ENCODE data around the gene CHRNA3.

CHRNA3 gene

GRCh38 chr15:78598348-78598747 is 22.4 kb downstream of the CHRNA3 start:
- Histone ChIP-seq H3K36me3 (ENCODE audit: insufficient read depth, low read length) (no peaks in the 10 kb centered on the region), H3K27ac (ENCODE audit: low read length) (no peak overlapping the region), H3K9ac (ENCODE audit: low read depth, low read length) (no peak overlapping the region), H3K9me3 (ENCODE audit: insufficient read depth, low read length, severe bottlenecking) (no peaks in the 10 kb centered on the region), H2AFZ (ENCODE audit: low read depth, low read length) (no peak overlapping the region), H3K4me1 (ENCODE audit: insufficient read depth, low read length) (no peaks in the 10 kb centered on the region), H3K4me3 (ENCODE audit: low read depth in 1 of 2, low read length in 2 of 2) (no peak overlapping the region), H3K27me3 (ENCODE audit: insufficient read depth, low read length, poor library complexity) (no peaks in the 10 kb centered on the region), H4K20me1 (ENCODE audit: insufficient read depth, low read length) (no peaks in the 10 kb centered on the region), H3K4me2 (ENCODE audit: insufficient read depth, low read length) (no peak overlapping the region), H3K79me2 (ENCODE audit: insufficient read depth, low read length) (no peaks in the 10 kb centered on the region)
- no peak for ATAC-seq (ENCODE audit: insufficient read depth, low read depth)
- no peak for TF ChIP-seq CTCF (IDR thresholded peaks at IDR 0.05; ENCODE audit: borderline replicate concordance, extremely low read depth, low read length, poor library complexity, severe bottlenecking)
- TF ChIP-seq EZH2 (IDR thresholded peaks at IDR 0.05; ENCODE audit: borderline replicate concordance, low read depth, low read length, severe bottlenecking), result no peak
- DNase-seq, result no peak

DNA sequence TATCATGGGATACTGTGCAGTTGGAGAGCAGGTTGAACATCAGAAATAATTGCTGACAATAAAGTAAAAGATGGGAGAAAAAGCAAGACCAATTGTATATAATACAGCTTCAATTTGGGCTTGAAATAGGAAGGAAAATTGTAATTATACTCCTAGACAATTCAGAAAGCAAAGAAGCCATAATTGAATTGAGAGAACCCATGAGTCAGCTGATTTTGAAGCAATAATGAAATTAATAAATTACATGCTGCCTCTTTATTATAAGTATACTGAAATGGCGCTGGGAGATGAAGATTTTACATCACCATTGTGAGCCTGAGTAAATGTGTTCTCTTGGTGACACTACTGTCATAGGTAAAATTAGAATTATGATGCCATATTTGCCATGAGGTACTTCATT is 23.2 kb downstream of the CHRNA3 start:
- Histone ChIP-seq H3K4me3 (ENCODE audit: low read depth in 1 of 2, low read length in 2 of 2) (no peak overlapping the region), H3K79me2 (ENCODE audit: insufficient read depth, low read length) (no peaks in the 10 kb centered on the region), H4K20me1 (ENCODE audit: insufficient read depth, low read length) (no peaks in the 10 kb centered on the region), H3K27me3 (ENCODE audit: insufficient read depth, low read length, poor library complexity) (no peaks in the 10 kb centered on the region), H3K4me1 (ENCODE audit: insufficient read depth, low read length) (no peaks in the 10 kb centered on the region), H2AFZ (ENCODE audit: low read depth, low read length) (no peak overlapping the region), H3K36me3 (ENCODE audit: insufficient read depth, low read length) (no peaks in the 10 kb centered on the region), H3K9me3 (ENCODE audit: insufficient read depth, low read length, severe bottlenecking) (no peaks in the 10 kb centered on the region), H3K9ac (ENCODE audit: low read depth, low read length) (no peak overlapping the region), H3K4me2 (ENCODE audit: insufficient read depth, low read length) (no peak overlapping the region), H3K27ac (ENCODE audit: low read length) (no peak overlapping the region)
- TF ChIP-seq CTCF (IDR thresholded peaks at IDR 0.05; ENCODE audit: borderline replicate concordance, extremely low read depth, low read length, poor library complexity, severe bottlenecking), result no peak
- no peak for TF ChIP-seq EZH2 (IDR thresholded peaks at IDR 0.05; ENCODE audit: borderline replicate concordance, low read depth, low read length, severe bottlenecking)
- no peak for DNase-seq
- ATAC-seq (ENCODE audit: insufficient read depth, low read depth), result no peak

- no peaks in the 10 kb centered on the region for H3K79me2 ChIP-seq (ENCODE audit: insufficient read depth, low read length)
- no peaks in the 10 kb centered on the region for H4K20me1 ChIP-seq (ENCODE audit: insufficient read depth, low read length)
- H2AFZ ChIP-seq (ENCODE audit: low read depth, low read length), result no peak overlapping the region
- H3K36me3 ChIP-seq (ENCODE audit: insufficient read depth, low read length), result no peaks in the 10 kb centered on the region
- H3K4me3 ChIP-seq (ENCODE audit: low read depth in 1 of 2, low read length in 2 of 2), result no peak overlapping the region
- no peaks in the 10 kb centered on the region for H3K9me3 ChIP-seq (ENCODE audit: insufficient read depth, low read length, severe bottlenecking)
- no peaks in the 10 kb centered on the region for H3K4me1 ChIP-seq (ENCODE audit: insufficient read depth, low read length)
- H3K27me3 ChIP-seq (ENCODE audit: insufficient read depth, low read length, poor library complexity), result no peaks in the 10 kb centered on the region
- ATAC-seq (ENCODE audit: insufficient read depth, low read depth), result no peak
- no peak overlapping the region for H3K4me2 ChIP-seq (ENCODE audit: insufficient read depth, low read length)
- no peak for TF ChIP-seq EZH2 (IDR thresholded peaks at IDR 0.05; ENCODE audit: borderline replicate concordance, low read depth, low read length, severe bottlenecking)
- no peak overlapping the region for H3K27ac ChIP-seq (ENCODE audit: low read length)
- DNase-seq, result no peak
- no peak overlapping the region for H3K9ac ChIP-seq (ENCODE audit: low read depth, low read length)
These were observed 45.9 kb downstream of the CHRNA3 start for GRCh38 chr15:78574944-78575343.

GRCh38 chr15:78573416-78573815 is 47.4 kb downstream of the CHRNA3 start:
- Histone ChIP-seq H3K27me3 (ENCODE audit: insufficient read depth, low read length, poor library complexity) (no peaks in the 10 kb centered on the region), H3K9ac (ENCODE audit: low read depth, low read length) (no peak overlapping the region), H3K9me3 (ENCODE audit: insufficient read depth, low read length, severe bottlenecking) (no peaks in the 10 kb centered on the region), H3K4me2 (ENCODE audit: insufficient read depth, low read length) (no peak overlapping the region), H3K36me3 (ENCODE audit: insufficient read depth, low read length) (no peaks in the 10 kb centered on the region), H3K4me1 (ENCODE audit: insufficient read depth, low read length) (no peaks in the 10 kb centered on the region), H2AFZ (ENCODE audit: low read depth, low read length) (no peak overlapping the region), H3K27ac (ENCODE audit: low read length) (no peak overlapping the region), H4K20me1 (ENCODE audit: insufficient read depth, low read length) (no peaks in the 10 kb centered on the region), H3K4me3 (ENCODE audit: low read depth in 1 of 2, low read length in 2 of 2) (no peak overlapping the region), H3K79me2 (ENCODE audit: insufficient read depth, low read length) (no peaks in the 10 kb centered on the region)
- TF ChIP-seq CTCF (IDR thresholded peaks at IDR 0.05; ENCODE audit: borderline replicate concordance, extremely low read depth, low read length, poor library complexity, severe bottlenecking), result no peak
- no peak for TF ChIP-seq EZH2 (IDR thresholded peaks at IDR 0.05; ENCODE audit: borderline replicate concordance, low read depth, low read length, severe bottlenecking)
- ATAC-seq (ENCODE audit: insufficient read depth, low read depth) (no peak), DNase-seq (no peak)

Measured in DND-41 (cell line).